ENCODE data around the gene LIG1. TPM values are rescaled to one million over a fixed set of nuclear protein-coding genes. Genes with fewer than 3 reads are reported as not detected.

Gene LIG1
- total and polyA plus RNA-seq, 2 of the 13 experiments (the other 11 are each of a cell fraction or from before 2014, with no cell fraction given) = 20.1 to 64.4 TPM

DNA sequence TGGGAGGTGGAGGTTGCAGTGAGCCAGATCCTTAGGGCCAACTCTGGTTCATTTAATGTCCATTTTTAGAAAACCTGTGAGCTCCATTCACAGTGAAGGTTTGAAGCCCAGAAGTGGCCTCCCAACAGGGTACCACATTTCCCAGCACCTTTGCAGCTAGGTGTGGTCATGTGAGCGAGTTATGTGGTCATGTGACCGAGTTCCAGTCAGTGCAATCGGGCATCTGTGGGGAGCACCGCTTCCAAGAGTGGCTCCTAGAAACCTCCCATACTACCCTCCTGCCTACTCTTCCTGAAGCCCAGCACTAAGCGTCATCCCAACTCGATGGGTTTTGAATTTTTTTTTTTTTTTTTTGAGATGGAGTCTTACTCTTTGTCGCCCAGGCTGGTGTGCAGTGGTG, 58.9 kb downstream of the LIG1 start:
- WGBS (ENCODE audit: low lambda C conversion rate) = 79% methylated on average over 7 of the region's 7 CpGs
- intact Hi-C loops (cut with micrococcal nuclease; ENCODE audit: unreplicated experiment) (no loop called here), in situ Hi-C loops (cut with HindIII; ENCODE audit: extremely low pct_ligation_motif_present, low pct_unique_long_range_greater_than_20kb) (no loop called here)
- BruUV-seq (replicated peaks) = no TSS peak
- H3K9ac ChIP-seq (ENCODE audit: insufficient read depth, low read depth, low read length) = no peak overlapping the region
- no peaks in the 10 kb centered on the region; a peak in 1 of 5 replicates for H3K27me3 ChIP-seq (ENCODE audit: control insufficient read depth in 1 of 2, insufficient read depth in 2 of 2, low read length in 2 of 2)
- no peak overlapping the region for H3K27ac ChIP-seq (ENCODE audit: extremely low read length, insufficient read depth, low read length)
- DNase-seq (ENCODE audit: low spot score) (no peak), ATAC-seq (no peak), FAIRE-seq (no peak)
- CTCF ChIA-PET (ENCODE audit: low intra/inter-chr PET ratio, low total read pairs) = no interaction called here
- peaks cover 6 to 8% of the 10 kb centered on the region in 2 experiments; a peak in 2 of 5 replicates for H3K36me3 ChIP-seq (replicated peaks in 1 of 2; ENCODE audit: control insufficient read depth in 1 of 2, insufficient read depth in 2 of 2, low read length in 2 of 2)
- TF ChIP-seq ZNF674 (CRISPR knock-in tag; IDR thresholded peaks at IDR 0.05; ENCODE audit: low read depth) (no peak), ZNF143 (CRISPR knock-in tag; IDR thresholded peaks at IDR 0.05) (peak; percentile 37; the same call in 1 of the 2 replicates), KAT8 (CRISPR knock-in tag; IDR thresholded peaks at IDR 0.05) (0 out of 2 replicates have a peak, but pooled peaks have one; percentile 8), ZNF263 (CRISPR knock-in tag; IDR thresholded peaks at IDR 0.05) (peak; percentile 77), RAD51 (IDR thresholded peaks at IDR 0.05; ENCODE audit: borderline replicate concordance) (0 out of 2 replicates have a peak, but pooled peaks have one; percentile 36), SNAI1 (CRISPR knock-in tag; IDR thresholded peaks at IDR 0.05; ENCODE audit: borderline replicate concordance) (no peak), ZNF891 (CRISPR knock-in tag; IDR thresholded peaks at IDR 0.05) (0 out of 2 replicates have a peak, but pooled peaks have one; percentile 16)
- TF ChIP-seq, protein P1, sequence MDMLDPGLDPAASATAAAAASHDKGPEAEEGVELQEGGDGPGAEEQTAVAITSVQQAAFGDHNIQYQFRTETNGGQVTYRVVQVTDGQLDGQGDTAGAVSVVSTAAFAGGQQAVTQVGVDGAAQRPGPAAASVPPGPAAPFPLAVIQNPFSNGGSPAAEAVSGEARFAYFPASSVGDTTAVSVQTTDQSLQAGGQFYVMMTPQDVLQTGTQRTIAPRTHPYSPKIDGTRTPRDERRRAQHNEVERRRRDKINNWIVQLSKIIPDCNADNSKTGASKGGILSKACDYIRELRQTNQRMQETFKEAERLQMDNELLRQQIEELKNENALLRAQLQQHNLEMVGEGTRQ (IDR thresholded peaks at IDR 0.05; ENCODE audit: low read depth, low read length) = peak; percentile 70
- TF ChIP-seq, protein P1 (CRISPR knock-in tag; IDR thresholded peaks at IDR 0.05; ENCODE audit: borderline replicate concordance) = peak; percentile 70; the same call in 1 of the 2 replicates
- peaks cover 18% of the 10 kb centered on the region for H3K4me1 ChIP-seq (ENCODE audit: insufficient read depth, low read length)
- no peaks in the 10 kb centered on the region for H3K9me3 ChIP-seq (ENCODE audit: low read length)
- H2AFZ ChIP-seq (ENCODE audit: low read length) = no peak overlapping the region
- peak overlapping the region; percentile 89 for H3K4me2 ChIP-seq (ENCODE audit: low read depth, low read length)
- H3K79me2 ChIP-seq (ENCODE audit: insufficient read depth, low read length) = no peaks in the 10 kb centered on the region
- POLR2A ChIA-PET = interaction anchor here (1.2 to 1.5 kb wide), 4 partner anchors 8 to 58 kb away, joined by 3 to 6 read pairs (median 5); partner anchors contain the start of gene LIG1
- peak overlapping the region in 1 of 3 experiments; percentile 87; a peak in 1 of 6 replicates for H3K4me3 ChIP-seq (replicated peaks in 1 of 3; ENCODE audit: insufficient read depth in 1 of 3, low read depth in 2 of 3, low read length in 3 of 3)
- no peaks in the 10 kb centered on the region for H4K20me1 ChIP-seq (ENCODE audit: insufficient read depth, low read length)
